ENCODE results near the gene TTC21A.

DNA sequence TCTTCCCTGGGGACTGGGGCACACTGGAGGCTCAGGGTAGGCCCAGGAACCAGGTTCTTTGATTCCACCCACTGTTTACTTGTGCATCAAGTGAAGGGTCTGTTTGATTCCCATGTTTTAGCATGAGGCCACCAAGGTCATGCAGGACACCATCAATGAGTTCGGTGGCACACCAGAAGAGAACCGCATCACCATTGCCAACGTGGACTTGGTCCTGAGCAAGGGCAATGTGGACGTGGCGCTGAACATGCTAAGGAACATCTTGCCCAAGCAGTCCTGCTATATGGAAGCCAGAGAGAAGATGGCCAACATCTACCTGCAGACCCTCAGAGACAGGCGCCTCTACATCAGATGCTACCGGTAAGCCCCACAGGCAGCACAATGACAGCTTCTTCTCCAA lies 21.5 kb downstream of the TTC21A start:
- TF ChIP-seq REST (IDR thresholded peaks at IDR 0.05; ENCODE audit: low read depth, low read length), result no peak
- no peak for TF ChIP-seq POLR2AphosphoS5 (IDR thresholded peaks at IDR 0.05; ENCODE audit: low read length)
- TF ChIP-seq EZH2 (IDR thresholded peaks at IDR 0.05; ENCODE audit: borderline replicate concordance, control insufficient read depth, low read depth, low read length), result no peak
- no peak for TF ChIP-seq CTCF (IDR thresholded peaks at IDR 0.05 in 2 of 3, conservative IDR thresholded peaks at IDR 0.05 in 1 of 3; ENCODE audit: control insufficient read depth in 2 of 3, extremely low read depth in 1 of 3, insufficient read depth in 1 of 3, low read depth in 3 of 3, low read length in 3 of 3)
- no peak for TF ChIP-seq POLR2A (IDR thresholded peaks at IDR 0.05; ENCODE audit: low read depth, low read length)
- TF ChIP-seq EP300 (IDR thresholded peaks at IDR 0.05; ENCODE audit: borderline replicate concordance in 1 of 2, control insufficient read depth in 1 of 2, low read depth in 2 of 2, low read length in 2 of 2), result no peak
- TF ChIP-seq MAX (IDR thresholded peaks at IDR 0.05; ENCODE audit: low read depth, low read length), result no peak
- TF ChIP-seq BCL11A (IDR thresholded peaks at IDR 0.05; ENCODE audit: low read depth, low read length), result no peak
- no peak for TF ChIP-seq SP1 (IDR thresholded peaks at IDR 0.05; ENCODE audit: low read depth, low read length)
- TF ChIP-seq MYC (IDR thresholded peaks at IDR 0.05; ENCODE audit: insufficient read depth, insufficient read length, insufficient replicate concordance, low read length, severe bottlenecking), result no peak
- no peak for TF ChIP-seq TAF1 (IDR thresholded peaks at IDR 0.05; ENCODE audit: borderline replicate concordance, low read depth, low read length)
- no peak for TF ChIP-seq NR2C2 (IDR thresholded peaks at IDR 0.05; ENCODE audit: borderline replicate concordance, control insufficient read depth, insufficient read length, low read depth)
- no peak for TF ChIP-seq RAD21 (IDR thresholded peaks at IDR 0.05; ENCODE audit: insufficient read depth, low read depth, low read length)
- TF ChIP-seq FOXK2 (IDR thresholded peaks at IDR 0.05), result no peak
